Stimulated activated naive B cell treated with anti-CD40 and anti-IgM and Interleukin-4, amounts not matched to agents 10 μg/mL and 1 μg/mL and 100 μg/mL, for 72 hours (primary cell): Measurements from ENCODE around the gene SF3B3.
"Not testable (repeated sequence)": the region's sequence is repeated elsewhere in the genome, so short reads cannot be mapped to it uniquely, and the experiment has no call there.

Experiments used
- ATAC-seq, 2 donors: fragments of 150-1000 bp; cut with Tn5 transposase; replicated peaks; 2 replicates each; pipeline ENCODE4 v1.10.0; 2021; ENCODE audit warnings: moderate library complexity in 1 of 2
- DNase-seq: peaks from one replicate; pipeline ENCODE4 v3.0.0; 2021
- H3K27ac Mint-ChIP-seq: one replicate; pipeline ENCODE4 v1.8.0; 2022; ENCODE audit warnings: mild to moderate bottlenecking, mixed read lengths
- H3K27me3 Mint-ChIP-seq, 2 donors: one replicate each; pipeline ENCODE4 v1.8.0; 2022; ENCODE audit warnings: mixed read lengths in 2 of 2
- H3K36me3 Mint-ChIP-seq, 2 donors: one replicate each; pipeline ENCODE4 v1.8.0; 2022; ENCODE audit warnings: mixed read lengths in 2 of 2, mild to moderate bottlenecking in 1 of 2
- H3K4me1 Mint-ChIP-seq, 2 donors: one replicate each; pipeline ENCODE4 v1.8.0; 2022; ENCODE audit warnings: mixed read lengths in 2 of 2, mild to moderate bottlenecking in 1 of 2
- H3K4me3 Mint-ChIP-seq, 2 donors: one replicate each; pipeline ENCODE4 v1.8.0; 2022; ENCODE audit warnings: mild to moderate bottlenecking in 2 of 2, mixed read lengths in 2 of 2, moderate library complexity in 1 of 2
- H3K9me3 Mint-ChIP-seq, 2 donors: one replicate each; pipeline ENCODE4 v1.8.0; 2022; ENCODE audit warnings: mixed read lengths in 2 of 2, mild to moderate bottlenecking in 1 of 2

Gene SF3B3

GRCh38 chr16:70526403-70526802 lies 2.8 kb downstream of the SF3B3 start:
- Mint-ChIP-seq H3K36me3 (peaks cover 41 to 45% of the 10 kb centered on the region in 2 donors), H3K27ac (peak overlapping the region; percentile 45), H3K4me1 (peaks cover 18 to 41% of the 10 kb centered on the region in 2 donors)

GRCh38 chr16:70527315-70527996 lies 3.8 kb downstream of the SF3B3 start:
- Mint-ChIP-seq H3K27ac (peak overlapping the region; percentile 7), H3K36me3 (peaks cover 41 to 47% of the 10 kb centered on the region in 2 donors), H3K9me3 (no peaks in the 10 kb centered on the region), H3K4me3 (peak overlapping the region; percentile 45 to 72), H3K4me1 (peaks cover 17 to 35% of the 10 kb centered on the region in 2 donors), H3K27me3 (no peaks in the 10 kb centered on the region)
- DNase-seq: no peak
- no peak for ATAC-seq

More at GRCh38 chr16:70526403-70526802, 2.8 kb downstream of the SF3B3 start:
- peak overlapping the region; percentile 72 to 79 for H3K4me3 Mint-ChIP-seq
- no peaks in the 10 kb centered on the region for H3K9me3 Mint-ChIP-seq
- ATAC-seq (no peak), DNase-seq (no peak)
- H3K27me3 Mint-ChIP-seq: no peaks in the 10 kb centered on the region

GRCh38 chr16:70529051-70529777 lies 5.6 kb downstream of the SF3B3 start:
- DNase-seq: no peak
- Mint-ChIP-seq H3K4me1 (peaks cover 19 to 46% of the 10 kb centered on the region in 2 donors), H3K27ac (no peak overlapping the region), H3K9me3 (no peaks in the 10 kb centered on the region), H3K36me3 (peaks cover 42 to 57% of the 10 kb centered on the region in 2 donors), H3K4me3 (peak overlapping the region in 1 of 2 donors; percentile 11), H3K27me3 (no peaks in the 10 kb centered on the region)
- ATAC-seq: peak in 1 of 2 donors; percentile 33

GRCh38 chr16:70529954-70530353 lies 6.3 kb downstream of the SF3B3 start:
- not testable (repeated sequence) for H3K9me3 Mint-ChIP-seq, H3K27me3 Mint-ChIP-seq, H3K27ac Mint-ChIP-seq, ATAC-seq, H3K4me3 Mint-ChIP-seq, DNase-seq
- peaks cover 21 to 46% of the 10 kb centered on the region in 2 donors for H3K4me1 Mint-ChIP-seq
- H3K36me3 Mint-ChIP-seq: peaks cover 38 to 59% of the 10 kb centered on the region in 2 donors

- peaks cover 27 to 55% of the 10 kb centered on the region in 2 donors for H3K36me3 Mint-ChIP-seq
Observed at GRCh38 chr16:70534971-70535370, 11.4 kb downstream of the SF3B3 start.

DNA sequence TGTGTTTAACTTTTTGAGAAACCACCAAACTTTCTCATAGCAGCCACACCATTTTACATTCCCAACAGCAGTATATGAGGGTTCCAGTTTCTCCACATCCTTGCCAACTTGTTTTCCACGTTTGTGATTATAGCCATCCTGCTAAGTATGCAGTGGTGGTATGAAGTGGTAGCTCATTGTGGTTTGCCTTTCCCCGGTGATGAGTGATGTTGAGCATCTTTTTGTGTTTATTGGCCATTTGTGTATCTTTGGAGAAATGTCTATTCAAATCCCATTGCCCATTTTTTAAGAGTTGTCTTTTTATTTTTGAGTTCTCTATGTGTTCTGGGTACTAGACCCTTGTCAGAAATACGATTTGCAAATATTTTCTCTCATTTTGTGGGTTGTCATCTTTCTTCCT lies 17.4 kb downstream of the SF3B3 start:
- Mint-ChIP-seq H3K27ac (peak overlapping the region; percentile 31), H3K36me3 (peaks cover 25 to 38% of the 10 kb centered on the region in 2 donors), H3K27me3 (no peaks in the 10 kb centered on the region), H3K9me3 (no peaks in the 10 kb centered on the region), H3K4me3 (no peak overlapping the region), H3K4me1 (peaks cover 3 to 5% of the 10 kb centered on the region in 2 donors)
- DNase-seq (no peak), ATAC-seq (no peak)

More at GRCh38 chr16:70534971-70535370, 11.4 kb downstream of the SF3B3 start:
- H3K4me3 Mint-ChIP-seq: no peak overlapping the region
- H3K27me3 Mint-ChIP-seq: no peaks in the 10 kb centered on the region
- DNase-seq (no peak), ATAC-seq (no peak)
- no peaks in the 10 kb centered on the region for H3K9me3 Mint-ChIP-seq
- H3K27ac Mint-ChIP-seq: no peak overlapping the region
- H3K4me1 Mint-ChIP-seq: peaks cover 8 to 21% of the 10 kb centered on the region in 2 donors

GRCh38 chr16:70544548-70544947 lies 20.9 kb downstream of the SF3B3 start:
- Mint-ChIP-seq H3K27me3 (no peaks in the 10 kb centered on the region), H3K4me1 (peaks cover 6 to 14% of the 10 kb centered on the region in 2 donors), H3K27ac (no peak overlapping the region), H3K4me3 (no peak overlapping the region), H3K36me3 (peaks cover 26 to 37% of the 10 kb centered on the region in 2 donors), H3K9me3 (no peaks in the 10 kb centered on the region)
- ATAC-seq: no peak
- DNase-seq: no peak

DNA sequence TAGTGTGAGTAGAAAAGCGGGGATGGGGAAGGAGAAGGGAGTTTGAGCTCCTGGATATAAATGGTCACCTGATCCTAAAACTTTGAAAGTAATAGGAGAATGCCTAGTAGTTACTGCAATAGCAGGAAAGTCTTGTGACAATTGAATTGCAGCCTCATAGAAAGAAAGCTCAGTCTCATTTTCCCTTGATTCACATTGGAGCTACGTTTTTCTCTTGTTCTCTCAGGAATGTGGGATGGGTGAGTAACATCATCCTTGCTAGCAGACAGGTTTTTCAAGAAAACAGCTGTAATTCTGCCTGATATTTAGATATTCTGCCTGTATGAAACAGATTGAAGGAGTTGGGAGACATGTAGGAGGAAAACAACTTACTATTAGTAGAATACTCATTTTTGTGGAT lies 25.3 kb downstream of the SF3B3 start:
- peaks cover 31 to 47% of the 10 kb centered on the region in 2 donors for H3K36me3 Mint-ChIP-seq
- H3K27me3 Mint-ChIP-seq: no peaks in the 10 kb centered on the region
- peaks cover 4 to 13% of the 10 kb centered on the region in 2 donors for H3K4me1 Mint-ChIP-seq
- H3K27ac Mint-ChIP-seq: no peak overlapping the region
- no peak overlapping the region for H3K4me3 Mint-ChIP-seq
- no peaks in the 10 kb centered on the region for H3K9me3 Mint-ChIP-seq
- no peak for ATAC-seq
- DNase-seq: no peak

DNA sequence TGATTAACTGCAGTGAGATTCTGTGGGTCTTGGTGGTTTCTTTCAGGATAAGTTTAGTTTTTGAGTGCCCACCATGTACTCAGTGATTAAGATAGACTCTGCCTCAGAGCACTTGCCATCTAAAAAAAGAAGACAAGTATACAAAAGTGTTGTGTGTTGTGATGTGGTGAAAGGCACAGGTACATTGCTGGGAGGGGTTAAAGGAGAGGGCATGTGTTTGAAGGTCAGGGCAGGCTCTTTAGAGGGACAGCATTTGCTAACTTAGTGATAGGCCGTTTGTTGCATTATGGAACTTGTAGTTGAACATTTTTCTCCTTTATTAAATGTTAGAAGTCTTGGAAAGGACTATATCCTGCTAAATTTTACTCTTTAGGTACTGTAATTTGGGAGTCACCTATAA lies 26.5 kb downstream of the SF3B3 start:
- DNase-seq (no peak), ATAC-seq (no peak)
- Mint-ChIP-seq H3K27ac (no peak overlapping the region), H3K27me3 (no peaks in the 10 kb centered on the region), H3K36me3 (peaks cover 37 to 53% of the 10 kb centered on the region in 2 donors), H3K4me1 (peaks cover 4 to 13% of the 10 kb centered on the region in 2 donors), H3K4me3 (no peak overlapping the region), H3K9me3 (no peaks in the 10 kb centered on the region)

DNA sequence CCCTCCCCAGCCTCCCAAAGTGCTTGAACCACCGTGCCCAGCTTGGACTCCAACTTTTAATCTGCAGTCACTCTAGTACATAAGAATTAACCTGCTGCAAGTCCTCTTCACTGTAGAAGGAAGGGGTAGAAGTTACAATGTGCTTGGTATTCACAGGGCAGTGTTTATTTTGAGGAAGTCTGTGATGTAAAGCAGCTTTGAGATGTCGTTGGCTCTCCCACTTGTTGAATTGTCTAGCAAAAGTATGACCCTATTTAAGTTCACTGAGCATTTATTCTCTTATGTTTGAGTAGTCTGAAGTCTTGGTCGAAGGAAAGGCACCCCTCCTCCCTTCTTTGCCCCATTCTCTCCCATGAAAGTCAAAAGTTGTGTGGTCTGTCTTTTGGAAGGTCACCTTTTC lies 28.2 kb downstream of the SF3B3 start:
- no peak overlapping the region for H3K27ac Mint-ChIP-seq
- no peak for DNase-seq

DNA sequence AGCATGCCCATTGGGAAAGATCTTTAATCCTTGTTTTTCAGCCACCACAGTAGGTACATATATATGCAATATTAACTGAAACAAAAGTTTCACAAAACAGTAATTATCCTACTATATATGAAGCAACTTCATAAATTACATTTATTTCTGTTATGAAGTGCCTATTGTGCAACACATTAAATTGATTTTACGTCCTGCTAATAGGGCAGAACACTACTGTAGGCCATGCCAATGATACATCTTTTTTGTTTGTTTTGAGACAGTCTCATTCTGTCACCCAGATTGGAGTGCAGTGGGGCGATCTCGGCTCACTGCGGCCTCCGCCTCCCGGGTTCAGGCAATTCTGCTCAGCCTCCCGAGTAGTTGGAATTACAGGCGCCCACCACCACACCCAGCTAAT lies 29.1 kb downstream of the SF3B3 start:
- Mint-ChIP-seq H3K4me3 (no peak overlapping the region), H3K4me1 (peaks cover 4 to 13% of the 10 kb centered on the region in 2 donors), H3K9me3 (no peaks in the 10 kb centered on the region), H3K36me3 (peaks cover 40 to 60% of the 10 kb centered on the region in 2 donors), H3K27ac (no peak overlapping the region), H3K27me3 (no peaks in the 10 kb centered on the region)
- ATAC-seq: no peak
- no peak for DNase-seq

More for the DNA sequence above, 28.2 kb downstream of the SF3B3 start:
- Mint-ChIP-seq H3K27me3 (no peaks in the 10 kb centered on the region), H3K4me3 (no peak overlapping the region), H3K36me3 (peaks cover 40 to 57% of the 10 kb centered on the region in 2 donors), H3K4me1 (peaks cover 4 to 13% of the 10 kb centered on the region in 2 donors), H3K9me3 (no peaks in the 10 kb centered on the region)
- no peak for ATAC-seq

- DNase-seq (no peak), ATAC-seq (no peak)
- Mint-ChIP-seq H3K4me3 (no peak overlapping the region), H3K27me3 (no peaks in the 10 kb centered on the region), H3K36me3 (peaks cover 33 to 56% of the 10 kb centered on the region in 2 donors), H3K9me3 (no peaks in the 10 kb centered on the region), H3K4me1 (peaks cover 1 to 11% of the 10 kb centered on the region in 2 donors), H3K27ac (no peak overlapping the region)
Observed at GRCh38 chr16:70553645-70554044, 30.0 kb downstream of the SF3B3 start.

DNA sequence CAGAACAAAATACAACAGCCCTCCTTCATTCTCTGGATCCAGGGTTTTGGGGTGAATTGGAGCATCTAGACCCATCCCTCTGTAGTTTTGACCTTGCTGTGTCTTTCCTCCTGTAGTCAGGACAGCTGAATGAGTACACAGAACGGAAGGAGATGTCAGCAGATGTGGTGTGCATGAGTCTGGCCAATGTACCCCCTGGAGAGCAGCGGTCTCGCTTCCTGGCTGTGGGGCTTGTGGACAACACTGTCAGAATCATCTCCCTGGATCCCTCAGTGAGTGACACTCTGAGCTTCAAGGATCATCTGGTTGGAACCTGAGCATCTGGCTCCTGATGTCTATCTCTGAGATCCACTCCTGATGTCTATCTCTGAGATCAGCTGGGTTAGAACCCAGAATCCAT lies 32.4 kb downstream of the SF3B3 start:
- DNase-seq (no peak), ATAC-seq (no peak)
- Mint-ChIP-seq H3K9me3 (no peaks in the 10 kb centered on the region), H3K4me3 (no peak overlapping the region), H3K4me1 (no peaks in the 10 kb centered on the region), H3K27ac (no peak overlapping the region), H3K36me3 (peaks cover 31 to 51% of the 10 kb centered on the region in 2 donors), H3K27me3 (no peaks in the 10 kb centered on the region)

DNA sequence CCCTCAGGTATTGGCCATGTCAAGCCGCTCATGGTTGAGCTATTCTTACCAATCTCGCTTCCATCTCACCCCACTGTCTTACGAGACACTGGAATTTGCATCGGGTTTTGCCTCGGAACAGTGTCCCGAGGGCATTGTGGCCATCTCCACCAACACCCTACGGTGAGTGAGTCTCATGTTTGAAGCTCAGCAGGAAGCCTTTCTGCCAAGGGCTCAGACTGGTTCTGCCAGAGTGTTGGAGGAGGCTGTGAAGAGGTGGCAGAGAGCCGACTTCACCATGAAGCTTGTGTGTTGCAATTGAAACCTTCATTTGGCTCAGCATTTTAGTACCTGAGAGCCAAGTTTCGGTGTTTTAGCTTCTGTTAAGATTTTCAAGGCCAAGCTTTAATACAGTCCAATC lies 38.0 kb downstream of the SF3B3 start:
- Mint-ChIP-seq H3K9me3 (no peaks in the 10 kb centered on the region), H3K4me1 (no peaks in the 10 kb centered on the region), H3K27me3 (no peaks in the 10 kb centered on the region), H3K27ac (no peak overlapping the region), H3K36me3 (peaks cover 35 to 45% of the 10 kb centered on the region in 2 donors), H3K4me3 (no peak overlapping the region)
- DNase-seq: no peak
- ATAC-seq: no peak

- Mint-ChIP-seq H3K4me1 (no peaks in the 10 kb centered on the region), H3K27me3 (no peaks in the 10 kb centered on the region), H3K36me3 (peaks cover 42 to 48% of the 10 kb centered on the region in 2 donors), H3K27ac (no peak overlapping the region), H3K9me3 (no peaks in the 10 kb centered on the region), H3K4me3 (no peak overlapping the region)
- ATAC-seq: no peak
- DNase-seq: no peak
Observed at GRCh38 chr16:70563636-70564035, 40.0 kb downstream of the SF3B3 start.
